OCI-LY7 (cell line): ENCODE data around the gene ALDH3B1.

ENCODE experiments used
- EZH2phosphoT487 ChIP-seq: fragments of 200-600 bp; sonication (generic); IDR thresholded peaks from 2 replicates; pipeline ENCODE4 v1.6.1; 2018; ENCODE audit warnings: low read depth, borderline replicate concordance, mild to moderate bottlenecking, mixed run types, antibody characterized with exemption, low read length, moderate library complexity, mixed read lengths
- TF ChIP-seq, protein P1 (sequence below): fragments of 200-600 bp; sonication (generic); conservative IDR thresholded peaks from 2 replicates; pipeline ENCODE4 v1.5.1; 2014; ENCODE audit warnings: mild to moderate bottlenecking, antibody characterized with exemption, low read length, moderate library complexity, mixed read lengths

DNA sequence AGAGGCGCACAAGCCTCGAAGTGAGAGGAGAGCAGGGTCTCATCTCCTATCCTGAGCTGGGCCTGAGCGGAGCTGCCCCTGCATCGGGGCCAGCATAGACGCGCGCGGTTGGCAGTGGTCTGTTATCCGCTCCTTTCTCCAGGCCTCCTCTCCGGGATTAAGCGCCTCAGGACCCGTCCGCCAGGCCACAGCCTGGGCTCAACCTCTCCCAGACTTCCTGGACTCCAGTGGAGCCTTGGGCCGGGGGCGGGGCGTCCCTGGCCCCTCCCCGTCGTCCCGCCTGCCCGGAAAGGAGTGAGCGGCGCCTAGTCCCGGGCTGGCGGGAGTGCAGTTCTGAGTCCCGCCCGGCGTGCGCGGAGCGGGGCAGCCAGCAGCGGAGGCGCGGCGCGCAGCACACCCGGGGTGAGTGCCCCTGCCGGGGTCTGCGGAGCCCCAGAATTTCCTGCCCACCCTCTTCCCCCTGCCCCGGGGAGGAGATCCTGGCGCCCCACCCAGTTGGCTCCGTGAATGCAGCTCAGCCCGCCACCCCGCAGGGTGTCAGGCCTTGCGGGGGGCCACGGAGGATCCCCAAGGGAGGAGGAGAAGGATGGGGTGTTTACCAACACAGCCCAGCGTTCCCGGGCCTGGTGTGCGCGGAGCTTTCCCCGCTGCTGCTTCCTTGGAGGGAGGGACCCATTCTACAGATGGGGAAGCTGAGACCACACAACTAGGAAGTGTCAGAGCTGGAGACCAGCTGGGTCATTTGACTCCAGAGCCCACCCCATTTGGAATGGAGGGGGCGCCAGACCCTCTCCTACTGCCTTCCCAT, 28.8 kb downstream of the ALDH3B1 start, which contains the start of gene TCIRG1:
- TF ChIP-seq, protein P1, sequence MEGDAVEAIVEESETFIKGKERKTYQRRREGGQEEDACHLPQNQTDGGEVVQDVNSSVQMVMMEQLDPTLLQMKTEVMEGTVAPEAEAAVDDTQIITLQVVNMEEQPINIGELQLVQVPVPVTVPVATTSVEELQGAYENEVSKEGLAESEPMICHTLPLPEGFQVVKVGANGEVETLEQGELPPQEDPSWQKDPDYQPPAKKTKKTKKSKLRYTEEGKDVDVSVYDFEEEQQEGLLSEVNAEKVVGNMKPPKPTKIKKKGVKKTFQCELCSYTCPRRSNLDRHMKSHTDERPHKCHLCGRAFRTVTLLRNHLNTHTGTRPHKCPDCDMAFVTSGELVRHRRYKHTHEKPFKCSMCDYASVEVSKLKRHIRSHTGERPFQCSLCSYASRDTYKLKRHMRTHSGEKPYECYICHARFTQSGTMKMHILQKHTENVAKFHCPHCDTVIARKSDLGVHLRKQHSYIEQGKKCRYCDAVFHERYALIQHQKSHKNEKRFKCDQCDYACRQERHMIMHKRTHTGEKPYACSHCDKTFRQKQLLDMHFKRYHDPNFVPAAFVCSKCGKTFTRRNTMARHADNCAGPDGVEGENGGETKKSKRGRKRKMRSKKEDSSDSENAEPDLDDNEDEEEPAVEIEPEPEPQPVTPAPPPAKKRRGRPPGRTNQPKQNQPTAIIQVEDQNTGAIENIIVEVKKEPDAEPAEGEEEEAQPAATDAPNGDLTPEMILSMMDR = no peak
- no peak for TF ChIP-seq EZH2phosphoT487
